BJ (cell line): Measurements from ENCODE around the gene LRIT2. TPM values are rescaled to one million over a fixed set of nuclear protein-coding genes. Genes with fewer than 3 reads are reported as not detected.

Experiments
- CTCF ChIA-PET: fragments of 350-600 bp; formaldehyde crosslinking; extraction: SDS; loops from one replicate; lab custom pipeline; 2021; ENCODE audit warnings: antibody characterized with exemption, inconsistent platforms; lab: Yijun Ruan, JAX
- POLR2A ChIA-PET: fragments of 300-600 bp; sonication (Branson Sonifier 250); formaldehyde crosslinking; extraction: SDS; loops from one replicate; lab custom pipeline; 2021; ENCODE audit warnings: antibody characterized with exemption; lab: Charles Lee
- DNase-seq: peaks from one replicate; pipeline ENCODE4 v3.0.0-alpha.2; 2011; ENCODE audit warnings: low read depth
- H3K27me3 ChIP-seq: 2 replicates; pipeline ENCODE4 v1.6.0; 2011; ENCODE audit warnings: low read length; ENCODE audit not compliant: control insufficient read depth, insufficient read depth
- H3K36me3 ChIP-seq: 2 replicates; pipeline ENCODE4 v1.5.1; 2011; ENCODE audit warnings: low read length; ENCODE audit not compliant: control insufficient read depth, insufficient read depth
- H3K4me3 ChIP-seq: 2 replicates; pipeline ENCODE4 v1.5.1; 2011; ENCODE audit warnings: low read depth, mild to moderate bottlenecking, control low read depth, low read length
- CTCF ChIP-seq: IDR thresholded peaks from 2 replicates; pipeline ENCODE4 v1.5.1; 2011; ENCODE audit warnings: low read depth, mild to moderate bottlenecking, control low read depth, inconsistent platforms, low read length, moderate library complexity; ENCODE audit not compliant: insufficient read depth
- polyA plus RNA-seq: library from polyadenylated mRNA; depleted of rRNA; stranded (reverse); fragments of >200 nt; gene quantifications from 2 replicates; pipeline ENCODE4 v1.2.3, GENCODE V29; 2011

Gene LRIT2
- polyA plus RNA-seq, 1 experiment: not detected

- CTCF ChIA-PET: interaction anchor here (0.9 to 1.4 kb wide), 2 partner anchors 10 to 27 kb away, joined by 3 read pairs; no protein-coding TSS in a partner anchor
- Histone ChIP-seq H3K27me3 (no peaks in the 10 kb centered on the region; the same call in 1 of the 2 replicates), H3K36me3 (no peaks in the 10 kb centered on the region), H3K4me3 (no peak overlapping the region)
- no peak for TF ChIP-seq CTCF
- POLR2A ChIA-PET: no interaction called here
- DNase-seq: no peak
Measured at GRCh38 chr10:84237199-84238051, 12.1 kb upstream of the LRIT2 start.

GRCh38 chr10:84236807-84237198 is 11.5 kb upstream of the LRIT2 start:
- H3K4me3 ChIP-seq: no peak overlapping the region
- ChIA-PET POLR2A (no interaction called here), CTCF (interaction anchor here (0.9 to 1.4 kb wide), 2 partner anchors 10 to 27 kb away, joined by 3 read pairs; no protein-coding TSS in a partner anchor)
- no peak for DNase-seq
- TF ChIP-seq CTCF: no peak
- H3K36me3 ChIP-seq: no peaks in the 10 kb centered on the region
- no peaks in the 10 kb centered on the region; the same call in 1 of the 2 replicates for H3K27me3 ChIP-seq

- DNase-seq: no peak
- TF ChIP-seq CTCF: no peak
- no peaks in the 10 kb centered on the region; the same call in 1 of the 2 replicates for H3K27me3 ChIP-seq
- no peaks in the 10 kb centered on the region for H3K36me3 ChIP-seq
- H3K4me3 ChIP-seq: no peak overlapping the region
- ChIA-PET CTCF (interaction anchor here (0.7 kb wide), 1 partner anchor 302 kb away, joined by 3 read pairs; no protein-coding TSS in a partner anchor), POLR2A (no interaction called here)
Measured at GRCh38 chr10:84235096-84235495, 9.8 kb upstream of the LRIT2 start.

GRCh38 chr10:84234479-84234878 is 9.1 kb upstream of the LRIT2 start:
- POLR2A ChIA-PET: no interaction called here

More at GRCh38 chr10:84234479-84234878, 9.1 kb upstream of the LRIT2 start:
- CTCF ChIA-PET: no interaction called here
- Histone ChIP-seq H3K27me3 (no peaks in the 10 kb centered on the region; the same call in 1 of the 2 replicates), H3K36me3 (no peaks in the 10 kb centered on the region), H3K4me3 (no peak overlapping the region)
- no peak for DNase-seq
- TF ChIP-seq CTCF: no peak
